Esophagus muscularis mucosa (tissue), 4 donors: Measurements from ENCODE around the gene KIAA1755. TPM values are rescaled to one million over a fixed set of nuclear protein-coding genes. Genes with fewer than 3 reads are reported as not detected.

ENCODE experiments used
- DNase-seq: peaks from one replicate; pipeline ENCODE4 v3.0.0-alpha.2; 2017; ENCODE audit errors: extremely low spot score
- H3K27ac ChIP-seq, 4 donors: fragments of 200-600 bp; sonication (generic); replicated peaks in 1 of 4; 1 replicate in 3 of 4; 2 replicates in 1 of 4; pipeline ENCODE4 v1.5.1; 2016 to 2019; ENCODE audit warnings: mild to moderate bottlenecking in 1 of 4
- H3K27me3 ChIP-seq, 4 donors: fragments of 200-600 bp; sonication (generic); one replicate each; pipeline versions ENCODE4 v1.5.1 to v1.6.0; 2016 to 2019
- H3K36me3 ChIP-seq, 4 donors: fragments of 200-600 bp; sonication (generic); one replicate each; pipeline ENCODE4 v1.5.1; 2016 to 2019
- H3K4me1 ChIP-seq, 4 donors: fragments of 200-600 bp; sonication (generic); one replicate each; pipeline ENCODE4 v1.5.1; 2016 to 2019
- H3K4me3 ChIP-seq, 4 donors: fragments of 200-600 bp; sonication (generic); 1 replicate in 2 of 4; 2 replicates in 2 of 4; pipeline ENCODE4 v1.5.1; 2016 to 2019; ENCODE audit warnings: mild to moderate bottlenecking in 4 of 4, moderate library complexity in 1 of 4
- H3K9me3 ChIP-seq, 4 donors: fragments of 200-600 bp; sonication (generic); 1 replicate in 3 of 4; 2 replicates in 1 of 4; pipeline ENCODE4 v1.5.1; 2016 to 2019
- EP300 ChIP-seq: sonication (generic); formaldehyde crosslinking; IDR thresholded peaks from one replicate; pipeline ENCODE4 v1.6.1; 2017; ENCODE audit warnings: antibody characterized with exemption
- POLR2A ChIP-seq: fragments of 450-650 bp; IDR thresholded peaks from one replicate; pipeline ENCODE4 v1.6.1; 2017; ENCODE audit warnings: antibody characterized with exemption, moderate library complexity, mild to moderate bottlenecking, low read depth
- POLR2AphosphoS5 ChIP-seq, 2 donors: sonication (generic); formaldehyde crosslinking; IDR thresholded peaks; one replicate each; pipeline ENCODE4 v1.6.1; 2017; ENCODE audit warnings: antibody characterized with exemption in 2 of 2
- WGBS: methylation state at CpG from one replicate; pipeline ENCODE4 v1.1.5; 2018; 5-methylcytosine and 5-hydroxymethylcytosine counted together
- intact Hi-C: fragments of 100-400 bp; cut with DNase I; formaldehyde crosslinking; loops from one replicate; pipeline ENCODE4 v1.15.1; 2023
- total RNA-seq, 4 donors: library from RNA; depleted of rRNA; stranded (reverse); fragments of >200 nt; gene quantifications; one replicate each; pipeline versions ENCODE4 v1.1.0 to v1.2.1, GENCODE V29; 2016
- TF ChIP-seq, protein P1 (sequence below), 3 experiments: fragments of 200-600 bp in 2 of 3; fragments of 450-650 bp in 1 of 3; sonication (generic) in 2 of 3; IDR thresholded peaks; one replicate each; pipeline ENCODE4 v1.5.1; 2017 to 2019; ENCODE audit warnings: antibody characterized with exemption in 3 of 3, mild to moderate bottlenecking in 2 of 3, moderate library complexity in 1 of 3

Gene KIAA1755
- total RNA-seq, 4 donors from 2014 or later: 7.3 to 13.3 (median 8.5) TPM

GRCh38 chr20:38225240-38225899, 35.2 kb downstream of the KIAA1755 start:
- DNase-seq: no peak
- Histone ChIP-seq H3K27ac (no peak overlapping the region), H3K4me3 (no peak overlapping the region), H3K4me1 (peaks cover 4 to 22% (median 16%) of the 10 kb centered on the region in 4 donors), H3K9me3 (no peaks in the 10 kb centered on the region), H3K36me3 (peaks cover 0 to 43% (median 0%) of the 10 kb centered on the region in 4 donors), H3K27me3 (no peaks in the 10 kb centered on the region)
- intact Hi-C loops: loop anchor here (5.0 kb wide), 1 partner anchor 97 kb away; no protein-coding TSS in a partner anchor
- 80% methylated on average over 8 of the region's 8 CpGs for WGBS
- TF ChIP-seq, protein P1, sequence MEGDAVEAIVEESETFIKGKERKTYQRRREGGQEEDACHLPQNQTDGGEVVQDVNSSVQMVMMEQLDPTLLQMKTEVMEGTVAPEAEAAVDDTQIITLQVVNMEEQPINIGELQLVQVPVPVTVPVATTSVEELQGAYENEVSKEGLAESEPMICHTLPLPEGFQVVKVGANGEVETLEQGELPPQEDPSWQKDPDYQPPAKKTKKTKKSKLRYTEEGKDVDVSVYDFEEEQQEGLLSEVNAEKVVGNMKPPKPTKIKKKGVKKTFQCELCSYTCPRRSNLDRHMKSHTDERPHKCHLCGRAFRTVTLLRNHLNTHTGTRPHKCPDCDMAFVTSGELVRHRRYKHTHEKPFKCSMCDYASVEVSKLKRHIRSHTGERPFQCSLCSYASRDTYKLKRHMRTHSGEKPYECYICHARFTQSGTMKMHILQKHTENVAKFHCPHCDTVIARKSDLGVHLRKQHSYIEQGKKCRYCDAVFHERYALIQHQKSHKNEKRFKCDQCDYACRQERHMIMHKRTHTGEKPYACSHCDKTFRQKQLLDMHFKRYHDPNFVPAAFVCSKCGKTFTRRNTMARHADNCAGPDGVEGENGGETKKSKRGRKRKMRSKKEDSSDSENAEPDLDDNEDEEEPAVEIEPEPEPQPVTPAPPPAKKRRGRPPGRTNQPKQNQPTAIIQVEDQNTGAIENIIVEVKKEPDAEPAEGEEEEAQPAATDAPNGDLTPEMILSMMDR (IDR thresholded peaks at IDR 0.05): no peak
- TF ChIP-seq POLR2AphosphoS5 (IDR thresholded peaks at IDR 0.05) (no peak), POLR2A (no peak), EP300 (no peak)

GRCh38 chr20:38224531-38224930, 36.0 kb downstream of the KIAA1755 start:
- TF ChIP-seq, protein P1 (IDR thresholded peaks at IDR 0.05): no peak
- no peak for TF ChIP-seq POLR2AphosphoS5 (IDR thresholded peaks at IDR 0.05)
- intact Hi-C loops: loop anchor here (5.0 kb wide), 1 partner anchor 57 kb away; the partner anchor contains the start of gene TGM2
- H3K4me1 ChIP-seq: peaks cover 4 to 22% (median 16%) of the 10 kb centered on the region in 4 donors
- no peak for DNase-seq
- no peaks in the 10 kb centered on the region for H3K27me3 ChIP-seq
- 79% methylated on average over 10 of the region's 10 CpGs for WGBS
- H3K27ac ChIP-seq: no peak overlapping the region
- peaks cover 0 to 47% (median 2%) of the 10 kb centered on the region in 4 donors for H3K36me3 ChIP-seq
- no peak overlapping the region for H3K4me3 ChIP-seq
- no peaks in the 10 kb centered on the region for H3K9me3 ChIP-seq

DNA sequence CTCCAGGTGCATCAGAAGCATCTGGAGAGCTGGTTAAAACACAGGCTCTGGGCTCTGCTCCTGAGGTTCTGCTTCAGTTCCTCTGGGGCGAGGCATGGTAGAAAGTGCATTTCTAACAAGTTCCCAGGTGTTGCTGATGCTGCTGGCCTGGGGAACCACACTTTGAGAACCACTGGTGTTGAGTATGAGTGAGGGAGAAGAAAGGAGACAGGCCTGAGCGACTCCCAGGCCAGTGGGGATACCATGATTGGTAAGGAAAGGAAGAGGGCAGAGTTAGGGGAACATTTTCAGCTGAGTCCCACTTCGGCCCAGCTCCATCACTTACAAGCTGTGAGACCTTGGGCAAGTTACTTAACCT, 36.8 kb downstream of the KIAA1755 start:
- Histone ChIP-seq H3K9me3 (no peaks in the 10 kb centered on the region), H3K4me3 (no peak overlapping the region), H3K27ac (no peak overlapping the region), H3K4me1 (peaks cover 4 to 22% (median 16%) of the 10 kb centered on the region in 4 donors), H3K36me3 (peaks cover 0 to 56% (median 4%) of the 10 kb centered on the region in 4 donors), H3K27me3 (no peaks in the 10 kb centered on the region)
- intact Hi-C loops: loop anchor here (2.0 to 5.0 kb wide), 2 partner anchors 56 to 659 kb away; partner anchors contain the start of gene TGM2
- no peak for DNase-seq
- WGBS: 92% methylated on average over 2 of the region's 3 CpGs
- no peak for TF ChIP-seq POLR2AphosphoS5 (IDR thresholded peaks at IDR 0.05)
- TF ChIP-seq POLR2A: no peak
- TF ChIP-seq EP300: no peak
- TF ChIP-seq, protein P1 (IDR thresholded peaks at IDR 0.05): no peak

- Histone ChIP-seq H3K27me3 (no peaks in the 10 kb centered on the region), H3K4me1 (peaks cover 4 to 22% (median 16%) of the 10 kb centered on the region in 4 donors), H3K27ac (no peak overlapping the region), H3K36me3 (peaks cover 0 to 56% (median 4%) of the 10 kb centered on the region in 4 donors), H3K9me3 (no peaks in the 10 kb centered on the region), H3K4me3 (no peak overlapping the region)
- intact Hi-C loops: loop anchor here (2.0 to 5.0 kb wide), 2 partner anchors 56 to 658 kb away; partner anchors contain the start of gene TGM2
- TF ChIP-seq POLR2AphosphoS5 (IDR thresholded peaks at IDR 0.05) (no peak), POLR2A (no peak), EP300 (no peak)
- TF ChIP-seq, protein P1 (IDR thresholded peaks at IDR 0.05): no peak
- 57% methylated on average over 7 of the region's 7 CpGs for WGBS
- no peak for DNase-seq
These were observed 37.4 kb downstream of the KIAA1755 start for GRCh38 chr20:38222923-38223742.
